Lower lobe of right lung (tissue), 2 donors: ENCODE measurements around the gene ITIH5. TPM values are rescaled to one million over a fixed set of nuclear protein-coding genes. Genes with fewer than 3 reads are reported as not detected.
"Not testable (repeated sequence)": the region's sequence is repeated elsewhere in the genome, so short reads cannot be mapped to it uniquely, and the experiment has no call there.

ENCODE experiments used
- ATAC-seq, 2 donors: fragments of 200-7000 bp; cut with Tn5 transposase; one replicate each; pipeline ENCODE4 v1.9.1; 2020 to 2022; ENCODE audit warnings: mild to moderate bottlenecking in 2 of 2, moderate library complexity in 2 of 2
- DNase-seq: peaks from one replicate; pipeline ENCODE4 v3.0.0-alpha.2; 2020
- H3K27ac ChIP-seq: fragments of 200-600 bp; one replicate; pipeline ENCODE4 v1.8.0; 2022
- H3K27me3 ChIP-seq: fragments of 200-600 bp; one replicate; pipeline ENCODE4 v1.8.0; 2022; ENCODE audit warnings: low read depth
- H3K36me3 ChIP-seq: fragments of 200-600 bp; one replicate; pipeline ENCODE4 v1.8.0; 2022; ENCODE audit warnings: mild to moderate bottlenecking
- H3K4me1 ChIP-seq: fragments of 200-600 bp; one replicate; pipeline ENCODE4 v1.8.0; 2022
- H3K4me3 ChIP-seq: fragments of 200-600 bp; one replicate; pipeline ENCODE4 v1.8.0; 2022; ENCODE audit warnings: mild to moderate bottlenecking
- H3K9me3 ChIP-seq: fragments of 200-600 bp; one replicate; pipeline ENCODE4 v1.8.0; 2022
- CTCF ChIP-seq: fragments of 200-600 bp; IDR thresholded peaks from one replicate; pipeline ENCODE4 v1.8.0; 2022; ENCODE audit warnings: antibody characterized with exemption, mild to moderate bottlenecking
- intact Hi-C: fragments of 100-400 bp; cut with DNase I; formaldehyde crosslinking; loops from one replicate; pipeline ENCODE4 v1.11.0; 2022
- total RNA-seq: library from RNA; stranded (reverse); fragmentation: NEBNext Ultra II Directional; extraction: Animal tissue kit (Norgen Biotek cat#: 25700); gene quantifications from one replicate; pipeline ENCODE4 v1.2.1, GENCODE V29; 2021
- donor health status: DM: no; HTN: yes; CAD: no; lungs with severe emphysema.

Gene ITIH5
- total RNA-seq, 1 donor from 2014 or later: 14.8 TPM

GRCh38 chr10:7689591-7689990 is 22.8 kb upstream of the ITIH5 start:
- H3K27ac ChIP-seq: no peak overlapping the region
- H3K9me3 ChIP-seq: peaks cover 5% of the 10 kb centered on the region
- DNase-seq (no peak), ATAC-seq (no peak)
- intact Hi-C loops: loop anchor here (5.0 kb wide), 1 partner anchor 162 kb away; no protein-coding TSS in a partner anchor
- TF ChIP-seq CTCF: no peak
- no peaks in the 10 kb centered on the region for H3K27me3 ChIP-seq
- H3K4me3 ChIP-seq: no peak overlapping the region
- H3K36me3 ChIP-seq: no peaks in the 10 kb centered on the region
- no peaks in the 10 kb centered on the region for H3K4me1 ChIP-seq

DNA sequence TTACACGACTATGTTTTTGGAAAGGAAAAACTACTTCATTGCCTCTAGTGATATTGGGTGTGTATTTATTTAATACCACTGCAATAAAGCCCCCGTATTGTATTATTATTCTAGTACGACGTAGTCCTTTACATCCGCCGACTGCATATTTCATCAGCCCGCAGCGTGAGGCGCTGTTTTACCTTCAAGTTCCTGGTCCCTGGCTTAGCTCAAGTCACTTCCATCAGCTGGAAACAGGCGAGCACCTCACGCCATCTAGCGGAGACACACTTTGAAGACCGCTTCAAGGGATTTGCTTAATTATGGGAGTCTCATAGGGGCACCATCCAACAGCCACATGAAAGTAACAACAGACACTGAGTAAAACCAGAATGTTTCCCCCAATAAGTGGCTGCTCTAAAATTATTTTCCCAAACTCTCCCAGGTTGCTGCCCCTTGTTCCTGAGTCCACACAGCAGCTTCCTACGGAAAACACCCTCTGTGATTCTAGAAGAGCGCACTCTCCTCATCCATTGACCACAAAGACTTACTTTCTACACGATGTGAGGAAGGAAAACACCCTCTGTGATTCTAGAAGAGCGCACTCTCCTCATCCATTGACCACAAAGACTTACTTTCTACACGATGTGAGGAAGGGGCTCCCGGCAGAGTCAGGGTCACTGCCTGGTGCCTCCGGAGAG is 20.6 kb upstream of the ITIH5 start:
- DNase-seq (peak; percentile 81), ATAC-seq (peak; percentile 94)
- intact Hi-C loops: loop anchor here (5.0 kb wide), 1 partner anchor 160 kb away; no protein-coding TSS in a partner anchor
- Histone ChIP-seq H3K4me1 (no peaks in the 10 kb centered on the region), H3K27ac (no peak overlapping the region), H3K4me3 (no peak overlapping the region), H3K27me3 (no peaks in the 10 kb centered on the region), H3K9me3 (no peaks in the 10 kb centered on the region), H3K36me3 (no peaks in the 10 kb centered on the region)
- TF ChIP-seq CTCF: peak; percentile 91

GRCh38 chr10:7686351-7687171 is 19.8 kb upstream of the ITIH5 start:
- Histone ChIP-seq H3K27me3 (no peaks in the 10 kb centered on the region), H3K36me3 (no peaks in the 10 kb centered on the region), H3K9me3 (no peaks in the 10 kb centered on the region), H3K4me3 (no peak overlapping the region), H3K4me1 (no peaks in the 10 kb centered on the region), H3K27ac (no peak overlapping the region)
- TF ChIP-seq CTCF: no peak
- peak; percentile 53 for DNase-seq
- intact Hi-C loops: loop anchor here (5.0 kb wide), 1 partner anchor 159 kb away; no protein-coding TSS in a partner anchor
- ATAC-seq: peak; percentile 64 to 66

- ATAC-seq, H3K27me3 ChIP-seq, H3K9me3 ChIP-seq, H3K27ac ChIP-seq, H3K4me1 ChIP-seq, H3K36me3 ChIP-seq, H3K4me3 ChIP-seq, DNase-seq, intact Hi-C loops: not testable (repeated sequence)
Observed at GRCh38 chr10:7680078-7680477, 13.3 kb upstream of the ITIH5 start.

DNA sequence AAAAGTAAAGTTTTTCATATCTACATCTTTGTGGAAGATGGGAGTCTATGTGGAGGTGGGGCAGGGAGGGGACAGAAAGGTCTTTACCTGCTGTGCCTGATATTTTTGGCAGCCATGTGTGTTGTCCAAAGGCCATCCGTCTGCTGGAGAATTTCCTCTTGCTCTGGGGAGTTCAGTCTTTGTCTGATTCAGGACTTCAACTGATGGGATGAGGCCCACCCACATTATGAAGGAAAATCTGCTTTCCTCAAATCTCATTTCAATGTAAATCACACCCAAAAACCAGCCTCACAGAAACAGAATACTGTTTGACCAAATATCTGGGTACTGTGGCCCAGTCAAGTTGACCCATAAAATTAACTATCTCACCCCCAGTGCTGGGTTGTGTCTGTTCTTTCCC is 12.5 kb upstream of the ITIH5 start:
- intact Hi-C loops: no loop called here
- no peaks in the 10 kb centered on the region for H3K9me3 ChIP-seq
- no peaks in the 10 kb centered on the region for H3K4me1 ChIP-seq
- H3K27ac ChIP-seq: no peak overlapping the region
- H3K4me3 ChIP-seq: no peak overlapping the region
- H3K27me3 ChIP-seq: peaks cover 4% of the 10 kb centered on the region
- DNase-seq (no peak), ATAC-seq (no peak)
- H3K36me3 ChIP-seq: no peaks in the 10 kb centered on the region
- TF ChIP-seq CTCF: no peak
